G401 (cell line): ENCODE data around the gene CRYBG2. TPM values are rescaled to one million over a fixed set of nuclear protein-coding genes. Genes with fewer than 3 reads are reported as not detected.
"Not testable (repeated sequence)": the region's sequence is repeated elsewhere in the genome, so short reads cannot be mapped to it uniquely, and the experiment has no call there.

ENCODE experiments used
- DNase-seq: peaks from one replicate; pipeline ENCODE4 v3.0.0-alpha.2; 2015; ENCODE audit warnings: low spot score
- in situ Hi-C: cut with HindIII; loops from 2 replicates; pipeline ENCODE4 v1.10.0; 2016; ENCODE audit warnings: low sequenced_read_pairs, mixed read lengths
- total RNA-seq: library from RNA; depleted of rRNA; stranded (reverse); fragments of >200 nt; shearing (Covaris generic); gene quantifications from 2 replicates; pipeline ENCODE4 v1.2.3, GENCODE V29; 2014

Gene CRYBG2
- total RNA-seq, 1 experiment from 2014 or later, result 5.5 TPM

DNA sequence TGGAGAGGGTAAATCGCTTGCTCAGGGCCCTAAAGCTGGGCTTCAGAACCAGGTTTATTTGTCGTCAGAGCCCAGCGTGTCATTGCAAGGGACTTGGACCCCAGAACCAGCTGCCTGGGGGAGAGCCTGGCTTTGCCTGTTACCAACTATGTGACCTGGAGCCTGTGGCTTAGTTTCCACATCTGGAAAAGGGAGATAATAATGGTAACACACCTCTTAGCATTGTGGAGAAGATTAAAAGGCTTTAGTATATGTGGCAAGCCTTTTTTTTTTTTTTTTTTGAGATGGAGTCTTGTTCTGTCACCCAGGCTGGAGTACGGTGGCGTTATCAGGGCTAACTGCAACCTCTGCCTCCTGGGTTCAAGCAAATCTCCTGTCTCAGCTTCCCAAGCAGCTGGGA, 23.7 kb downstream of the CRYBG2 start:
- DNase-seq, result no peak
- in situ Hi-C loops, result no loop called here

- DNase-seq, in situ Hi-C loops: not testable (repeated sequence)
Observed at GRCh38 chr1:26329380-26329779, 24.6 kb downstream of the CRYBG2 start.

GRCh38 chr1:26328597-26328996, 25.3 kb downstream of the CRYBG2 start:
- in situ Hi-C loops, result no loop called here
- no peak for DNase-seq

GRCh38 chr1:26327956-26328362, 26.0 kb downstream of the CRYBG2 start:
- in situ Hi-C loops, result no loop called here
- no peak for DNase-seq

GRCh38 chr1:26324550-26324949, 29.4 kb downstream of the CRYBG2 start:
- no peak for DNase-seq
- in situ Hi-C loops, result no loop called here

GRCh38 chr1:26323382-26323781, 30.5 kb downstream of the CRYBG2 start:
- no peak for DNase-seq
- in situ Hi-C loops, result no loop called here

- in situ Hi-C loops, result no loop called here
- no peak for DNase-seq
Observed at GRCh38 chr1:26322042-26322331, 31.9 kb downstream of the CRYBG2 start.

DNA sequence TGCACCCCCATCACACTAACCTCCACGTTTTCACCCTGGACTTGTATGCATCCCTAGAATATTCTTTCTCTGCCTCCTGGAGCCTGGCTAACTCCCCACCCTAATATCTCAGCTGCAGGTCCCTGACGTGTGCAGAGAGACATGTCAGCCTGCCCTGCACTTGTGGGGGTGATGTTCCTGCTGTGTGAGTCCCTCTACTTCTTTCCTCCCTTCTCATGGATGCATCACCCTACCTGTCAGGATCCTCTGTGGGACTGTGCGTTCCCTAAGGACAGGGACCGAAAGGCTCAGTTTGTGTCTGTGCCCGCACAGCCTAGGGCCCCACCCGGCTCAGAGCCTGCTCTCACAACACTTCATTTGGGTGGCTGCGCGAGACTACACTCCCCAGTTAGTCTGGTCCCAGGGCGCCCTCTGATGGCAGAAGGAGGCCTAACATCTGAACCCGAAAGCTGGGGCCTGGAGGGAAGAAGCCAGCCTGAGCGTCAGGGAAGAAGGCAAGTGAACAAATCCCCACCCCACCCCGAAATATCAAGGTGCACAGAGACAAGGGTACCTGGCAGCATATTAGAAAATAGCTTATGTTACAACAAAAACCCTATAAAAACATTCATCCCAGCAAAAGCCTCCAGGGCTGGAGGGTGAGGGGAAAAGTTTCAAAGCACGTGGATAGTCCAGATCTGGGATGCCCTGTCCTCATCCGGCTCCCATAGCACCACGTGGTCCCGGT, 32.5 kb downstream of the CRYBG2 start:
- peak; percentile 85 for DNase-seq
- in situ Hi-C loops, result no loop called here

GRCh38 chr1:26320896-26321295, 33.0 kb downstream of the CRYBG2 start:
- in situ Hi-C loops, result no loop called here
- no peak for DNase-seq

GRCh38 chr1:26318338-26319064, 35.4 kb downstream of the CRYBG2 start:
- in situ Hi-C loops, result no loop called here
- DNase-seq, result no peak

DNA sequence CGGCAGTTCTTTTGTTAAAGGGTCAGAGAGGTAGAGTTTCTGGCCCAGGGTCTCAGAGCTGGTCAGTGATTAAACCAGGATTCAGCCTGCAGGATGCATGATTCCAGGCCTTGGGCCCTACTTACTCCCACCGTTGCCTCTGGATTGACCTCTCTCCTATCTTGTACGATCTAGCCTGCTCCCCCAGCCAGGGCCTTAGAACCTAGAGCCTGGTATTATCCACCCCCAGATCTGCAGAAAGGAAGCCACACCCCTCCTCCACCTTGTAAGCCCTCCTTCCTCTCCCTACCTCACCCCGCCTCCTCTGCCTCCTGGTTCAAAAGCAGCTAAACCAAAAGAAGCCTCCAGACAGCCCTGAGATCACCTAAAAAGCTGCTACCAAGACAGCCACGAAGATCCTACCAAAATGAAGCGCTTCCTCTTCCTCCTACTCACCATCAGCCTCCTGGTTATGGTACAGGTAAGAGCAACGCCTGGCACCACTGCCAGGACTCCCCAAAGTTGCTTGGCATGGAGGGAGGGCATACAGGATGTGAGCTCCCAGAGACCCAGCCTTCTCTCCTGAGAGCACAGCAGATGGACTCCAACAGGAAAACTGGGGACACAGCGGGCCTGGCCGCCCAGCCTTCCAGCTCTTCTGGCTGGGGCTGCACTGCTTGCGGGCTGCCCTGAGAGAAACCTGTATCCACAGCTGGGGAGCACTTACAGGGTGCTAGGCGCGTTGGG, 36.2 kb downstream of the CRYBG2 start, which contains the start of gene CD52:
CD52 (plus strand) TSS at position 347 of the 726 bp plus-strand sequence; CDS start at position 407, 60 bp downstream.
- DNase-seq, result no peak
- in situ Hi-C loops, result no loop called here

DNA sequence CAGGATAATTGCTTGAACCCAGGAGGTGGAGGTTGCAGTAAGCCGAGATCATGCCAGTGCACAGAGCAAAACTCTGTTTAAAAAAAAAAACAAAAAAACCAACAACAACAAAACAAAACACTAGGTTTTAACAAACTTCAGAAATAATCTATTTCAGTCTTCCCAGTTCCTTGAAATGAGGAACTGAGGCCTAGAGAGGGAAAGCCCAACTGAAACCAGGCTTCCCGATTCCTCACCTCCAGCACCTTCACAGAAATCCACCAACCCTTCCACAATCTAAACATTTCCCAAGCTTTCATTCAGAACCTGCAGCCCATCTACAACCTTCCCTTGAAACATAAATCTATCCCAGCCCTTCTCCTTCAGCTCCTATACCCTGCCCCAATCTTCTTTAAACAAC, 36.8 kb downstream of the CRYBG2 start:
- in situ Hi-C loops, result no loop called here
- DNase-seq, result no peak

DNA sequence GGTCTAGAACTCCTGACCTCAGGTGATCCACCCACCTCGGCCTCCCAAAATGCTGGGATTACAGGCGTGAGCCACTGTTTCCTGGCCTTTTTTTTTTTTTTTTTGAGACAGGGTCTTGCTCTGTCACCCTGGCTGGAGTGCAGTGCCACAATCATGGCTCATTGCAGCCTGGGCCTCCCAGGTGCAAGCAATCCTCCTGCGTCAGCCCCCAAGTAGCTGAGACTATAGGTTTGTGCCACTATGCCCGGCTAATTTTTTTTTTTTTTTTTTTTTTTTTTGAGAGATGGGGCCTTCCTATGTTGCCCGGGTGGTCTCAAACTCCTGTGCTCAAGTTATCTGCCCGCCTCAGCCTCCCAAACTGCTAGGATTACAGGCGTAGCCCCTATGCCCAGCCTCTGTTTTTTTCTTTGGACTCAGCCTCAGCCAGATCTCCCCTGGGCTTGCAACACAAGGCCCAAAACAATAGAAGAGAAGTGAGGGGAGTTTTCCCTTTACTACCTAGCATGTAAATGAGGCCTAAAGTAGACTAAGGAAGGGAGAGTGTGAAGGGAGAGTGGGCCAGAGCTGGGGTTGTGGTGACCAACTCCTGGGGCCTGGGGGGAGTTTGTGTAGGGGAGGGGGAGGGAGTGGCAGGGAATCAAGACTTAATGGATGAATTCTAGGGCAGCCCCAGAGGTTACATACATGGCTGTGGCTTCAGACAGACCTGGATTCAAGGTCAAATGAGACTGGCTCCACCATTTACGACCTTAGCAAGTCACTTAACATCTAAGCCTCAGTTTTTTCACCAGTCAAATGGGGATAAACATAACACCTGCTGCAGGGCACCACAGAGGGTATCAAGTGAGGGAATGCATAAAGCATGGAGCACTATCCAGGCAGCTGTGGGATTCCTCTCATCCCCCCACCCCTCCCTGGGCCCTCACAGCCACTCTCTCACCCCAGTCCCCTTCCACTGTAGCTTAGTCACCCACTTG, 37.8 kb downstream of the CRYBG2 start:
- no peak for DNase-seq
- in situ Hi-C loops, result no loop called here

- in situ Hi-C loops, result no loop called here
- no peak for DNase-seq
Observed at GRCh38 chr1:26314501-26314900, 39.4 kb downstream of the CRYBG2 start.

DNA sequence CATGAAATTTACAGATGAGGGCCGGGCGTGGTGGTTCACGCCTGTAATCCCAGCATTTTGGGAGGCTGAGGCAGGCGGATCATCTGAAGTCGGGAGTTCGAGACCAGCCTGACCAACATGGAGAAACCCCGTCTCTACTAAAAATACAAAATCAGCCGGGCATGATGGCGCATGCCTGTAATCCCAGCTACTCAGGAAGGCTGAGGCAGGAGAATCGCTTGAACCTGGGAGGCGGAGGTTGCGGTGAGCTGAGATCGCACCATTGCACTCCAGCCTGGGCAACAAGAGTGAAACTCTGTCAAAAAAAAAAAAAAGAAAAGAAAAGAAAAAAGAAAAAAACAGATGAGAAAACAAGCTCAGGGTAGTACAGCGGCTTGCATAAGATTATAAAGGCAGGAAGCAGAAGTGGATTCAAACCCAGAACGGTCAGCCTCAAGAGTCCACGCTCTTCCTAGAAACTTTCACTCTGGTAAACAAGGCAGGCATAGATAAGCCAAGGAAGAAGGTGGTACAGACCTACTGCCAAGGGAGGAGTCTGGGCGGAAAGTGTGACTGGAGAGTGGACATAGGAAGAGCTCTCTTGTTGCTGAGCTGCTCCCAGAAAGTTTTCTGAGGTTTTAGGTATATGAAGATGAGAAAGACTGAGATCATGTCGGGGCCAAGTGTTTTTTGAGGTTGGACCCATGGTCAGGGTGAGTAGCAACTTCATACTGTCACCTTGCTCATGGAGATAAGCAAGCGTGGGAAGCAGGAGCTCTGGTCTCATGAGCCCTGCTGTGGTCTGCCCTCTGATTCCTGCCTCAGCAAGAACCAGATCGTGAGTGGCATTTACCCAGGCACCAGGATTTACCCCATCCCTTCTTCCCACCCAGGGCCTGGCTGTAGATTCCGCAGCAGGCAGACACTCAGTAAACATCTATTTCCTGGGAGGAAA, 45.7 kb downstream of the CRYBG2 start:
- DNase-seq, in situ Hi-C loops: not testable (repeated sequence)

- in situ Hi-C loops, result no loop called here
- no peak for DNase-seq
Observed at GRCh38 chr1:26307363-26307781, 46.6 kb downstream of the CRYBG2 start.

DNA sequence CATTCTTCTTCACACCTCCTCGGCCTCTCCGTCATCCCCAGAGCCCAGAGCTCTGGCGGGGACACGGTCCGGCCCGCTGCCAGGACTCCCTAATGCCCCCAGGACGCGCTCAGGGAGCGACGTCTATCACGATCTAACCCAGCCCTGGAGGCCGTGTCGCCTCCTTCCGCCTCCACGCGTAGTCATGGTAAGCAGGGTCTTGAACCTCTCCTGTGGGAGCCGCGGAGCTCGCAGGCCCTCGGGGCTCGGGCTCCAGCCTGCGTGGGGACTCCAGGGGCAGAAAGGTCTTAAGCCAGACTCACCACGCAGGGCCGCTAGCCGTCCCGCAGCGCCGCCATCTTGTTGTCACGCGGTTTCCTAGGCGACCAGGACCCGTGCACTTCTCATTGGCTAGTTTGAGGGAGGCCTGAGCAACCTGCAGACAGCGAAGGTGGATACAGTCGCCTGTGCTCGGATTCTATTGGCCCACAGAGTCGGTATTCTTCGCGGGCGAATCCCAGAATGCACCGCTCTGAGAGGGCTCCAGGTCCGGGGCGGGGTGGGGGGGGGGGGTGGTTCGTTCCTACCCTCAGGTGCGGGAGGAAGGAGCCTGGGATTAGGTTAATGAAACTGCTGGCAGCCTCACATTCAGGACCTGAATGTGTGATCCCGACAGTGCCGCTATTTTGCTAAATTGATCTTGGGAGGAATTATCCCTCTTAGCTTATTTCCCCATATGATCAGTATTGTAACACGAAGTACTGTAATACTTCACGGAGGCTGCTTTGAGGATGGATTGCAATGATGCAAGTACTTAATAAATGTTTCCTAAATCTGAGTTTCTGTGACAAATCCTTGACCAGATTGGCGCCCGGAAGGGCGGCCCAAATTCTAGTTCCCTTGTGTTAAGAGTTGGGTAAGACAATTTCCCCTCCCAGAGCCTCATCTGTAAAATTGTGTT, 47.4 kb downstream of the CRYBG2 start, which contains the start of gene UBXN11:
UBXN11 (minus strand) TSS at position 347 of the 940 bp plus-strand sequence. CDS start 3,753 bp downstream, outside the sequence.
- DNase-seq, result peak; percentile 98
- in situ Hi-C loops, result no loop called here
